PC-9 (cell line): ENCODE measurements around the gene CYBA. TPM values are rescaled to one million over a fixed set of nuclear protein-coding genes. Genes with fewer than 3 reads are reported as not detected.

Experiments
- BruUV-seq: library from RNA; stranded (reverse); fragments of 400-500 nt; replicated peaks from 2 replicates; lab custom pipeline; 2021; lab: Mats Ljungman, UMichigan
- CTCF ChIA-PET: fragments of 300-600 bp; sonication (Branson Sonifier 250); formaldehyde crosslinking; loops from one replicate; lab custom pipeline; 2022; ENCODE audit warnings: antibody characterized with exemption; lab: Charles Lee
- POLR2A ChIA-PET: fragments of 300-600 bp; sonication (Branson Sonifier 250); formaldehyde crosslinking; loops from one replicate; lab custom pipeline; 2022; ENCODE audit warnings: antibody characterized with exemption; ENCODE audit not compliant: unreplicated experiment; lab: Charles Lee
- DNase-seq, 2 experiments: peaks; one replicate each; pipeline versions ENCODE4 v3.0.0 to v3.0.0-alpha.2; 2015 to 2022; ENCODE audit warnings: mixed read lengths in 1 of 2
- H2AFZ ChIP-seq: fragments of 200-600 bp; sonication (generic); 2 replicates; pipeline ENCODE4 v1.8.1; 2017; ENCODE audit warnings: antibody characterized with exemption
- H3F3A ChIP-seq: fragments of 200-600 bp; sonication (generic); 2 replicates; pipeline ENCODE4 v1.8.1; 2017; ENCODE audit warnings: antibody characterized with exemption, mild to moderate bottlenecking, low read depth; ENCODE audit not compliant: insufficient read depth
- H3K27ac ChIP-seq: fragments of 200-600 bp; sonication (generic); 2 replicates; pipeline ENCODE4 v1.6.1; 2016; ENCODE audit warnings: mixed run types
- H3K27me3 ChIP-seq: fragments of 200-600 bp; sonication (generic); 2 replicates; pipeline ENCODE4 v1.6.1; 2016; ENCODE audit warnings: low read depth, mixed run types; ENCODE audit not compliant: insufficient read depth
- H3K36me3 ChIP-seq: fragments of 200-600 bp; sonication (generic); 2 replicates; pipeline ENCODE4 v1.6.1; 2016; ENCODE audit warnings: low read depth, mixed run types
- H3K4me1 ChIP-seq: fragments of 200-600 bp; sonication (generic); replicated peaks from 2 replicates; pipeline ENCODE4 v1.6.1; 2016; ENCODE audit warnings: mixed run types; ENCODE audit not compliant: insufficient read depth
- H3K4me2 ChIP-seq: fragments of 200-600 bp; sonication (generic); 2 replicates; pipeline ENCODE4 v1.6.1; 2017; ENCODE audit warnings: mixed run types
- H3K4me3 ChIP-seq: fragments of 200-600 bp; sonication (generic); 2 replicates; pipeline ENCODE4 v1.6.1; 2016; ENCODE audit warnings: mixed run types
- H3K79me2 ChIP-seq: fragments of 200-600 bp; sonication (generic); 2 replicates; pipeline ENCODE4 v1.6.1; 2017; ENCODE audit warnings: low read depth, mixed run types
- H3K9me2 ChIP-seq: fragments of 200-600 bp; sonication (generic); 2 replicates; pipeline ENCODE4 v1.8.1; 2017; ENCODE audit warnings: mild to moderate bottlenecking; ENCODE audit not compliant: insufficient read depth
- H3K9me3 ChIP-seq: fragments of 200-600 bp; sonication (generic); 2 replicates; pipeline ENCODE4 v1.8.1; 2016; ENCODE audit warnings: low read depth; ENCODE audit not compliant: insufficient read depth
- H4K20me1 ChIP-seq: fragments of 200-600 bp; sonication (generic); 2 replicates; pipeline ENCODE4 v1.8.1; 2017; ENCODE audit not compliant: insufficient read depth
- EZH2 ChIP-seq: fragments of 200-600 bp; sonication (generic); IDR thresholded peaks from 2 replicates; pipeline ENCODE4 v1.8.0; 2017; ENCODE audit warnings: antibody characterized with exemption, low read depth
- intact Hi-C: fragments of 100-400 bp; cut with micrococcal nuclease; formaldehyde crosslinking; loops from one replicate; pipeline ENCODE4 v1.10.0; 2022; ENCODE audit not compliant: unreplicated experiment
- total RNA-seq: library from RNA; stranded (reverse); gene quantifications from 2 replicates; pipeline ENCODE4 v1.2.3, GENCODE V29; 2021
- TF ChIP-seq, protein P1 (sequence below): fragments of 200-600 bp; sonication (generic); conservative IDR thresholded peaks from 2 replicates; pipeline ENCODE4 v1.6.1; 2017; ENCODE audit warnings: mixed run types, antibody characterized with exemption, mild to moderate bottlenecking, moderate library complexity

CYBA gene
- total RNA-seq, 1 experiment from 2014 or later = 8.0 TPM

- POLR2A ChIA-PET = interaction anchor here (0.5 to 0.7 kb wide), 5 partner anchors 9 to 988 kb away, joined by 3 to 6 read pairs (median 4); partner anchors contain the start of gene PIEZO1
- H3K79me2 ChIP-seq = peaks cover 29% of the 10 kb centered on the region
These were observed 12.2 kb upstream of the CYBA start, which contains the start of gene MVD for GRCh38 chr16:88662843-88663606. TSS of gene MVD (minus strand) at chr16:88663091. CDS start at chr16:88663080, 11 bp downstream.

DNA sequence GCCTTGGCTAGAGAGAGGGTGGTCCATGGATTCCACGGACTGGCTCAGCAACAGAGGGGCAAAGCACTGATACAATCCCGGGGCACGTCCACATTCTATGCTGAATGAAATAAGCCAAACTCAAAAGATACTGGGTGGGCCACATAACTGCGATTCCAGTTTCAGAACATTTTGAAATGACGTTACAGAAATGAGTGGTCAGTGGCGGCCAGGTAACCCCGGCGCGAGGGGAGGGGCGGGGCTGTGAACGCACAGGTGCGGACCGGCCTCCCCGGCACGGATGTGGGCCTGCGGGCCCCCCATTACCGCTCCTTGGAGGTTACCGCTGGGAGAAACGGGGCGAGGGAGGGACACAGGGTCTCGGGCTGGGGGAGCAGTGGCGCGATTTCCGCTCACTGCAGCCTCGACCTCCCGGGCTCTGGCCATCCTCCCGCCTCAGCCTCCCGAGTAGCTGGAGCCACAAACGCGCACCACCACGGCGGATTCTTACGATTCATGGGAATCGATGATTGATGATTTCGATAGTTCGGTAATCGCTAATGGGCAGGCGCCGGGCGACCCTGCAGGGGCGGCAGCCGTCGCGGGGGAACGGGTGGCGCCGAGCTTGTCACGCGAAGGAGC lies 11.5 kb upstream of the CYBA start:
- TF ChIP-seq, protein P1, sequence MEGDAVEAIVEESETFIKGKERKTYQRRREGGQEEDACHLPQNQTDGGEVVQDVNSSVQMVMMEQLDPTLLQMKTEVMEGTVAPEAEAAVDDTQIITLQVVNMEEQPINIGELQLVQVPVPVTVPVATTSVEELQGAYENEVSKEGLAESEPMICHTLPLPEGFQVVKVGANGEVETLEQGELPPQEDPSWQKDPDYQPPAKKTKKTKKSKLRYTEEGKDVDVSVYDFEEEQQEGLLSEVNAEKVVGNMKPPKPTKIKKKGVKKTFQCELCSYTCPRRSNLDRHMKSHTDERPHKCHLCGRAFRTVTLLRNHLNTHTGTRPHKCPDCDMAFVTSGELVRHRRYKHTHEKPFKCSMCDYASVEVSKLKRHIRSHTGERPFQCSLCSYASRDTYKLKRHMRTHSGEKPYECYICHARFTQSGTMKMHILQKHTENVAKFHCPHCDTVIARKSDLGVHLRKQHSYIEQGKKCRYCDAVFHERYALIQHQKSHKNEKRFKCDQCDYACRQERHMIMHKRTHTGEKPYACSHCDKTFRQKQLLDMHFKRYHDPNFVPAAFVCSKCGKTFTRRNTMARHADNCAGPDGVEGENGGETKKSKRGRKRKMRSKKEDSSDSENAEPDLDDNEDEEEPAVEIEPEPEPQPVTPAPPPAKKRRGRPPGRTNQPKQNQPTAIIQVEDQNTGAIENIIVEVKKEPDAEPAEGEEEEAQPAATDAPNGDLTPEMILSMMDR = no peak
- no peak for TF ChIP-seq EZH2
- DNase-seq = no peak
- ChIA-PET CTCF (no interaction called here), POLR2A (interaction anchor here (0.5 to 0.7 kb wide), 4 partner anchors 8 to 132 kb away, joined by 3 to 4 read pairs (median 4); partner anchors contain the start of gene PIEZO1)
- TSS peak; percentile 56 for BruUV-seq
- H3K4me1 ChIP-seq = peaks cover 9% of the 10 kb centered on the region
- H2AFZ ChIP-seq = peak overlapping the region; percentile 94
- peak overlapping the region; percentile 98 for H3K4me2 ChIP-seq
- H4K20me1 ChIP-seq = no peaks in the 10 kb centered on the region; the same call in 1 of the 2 replicates
- H3K9me2 ChIP-seq = no peaks in the 10 kb centered on the region
- no peaks in the 10 kb centered on the region for H3K36me3 ChIP-seq
- peaks cover 29% of the 10 kb centered on the region for H3K79me2 ChIP-seq
- intact Hi-C loops = loop anchor here (5.0 kb wide), 1 partner anchor 95 kb away; no protein-coding TSS in a partner anchor
- peak overlapping the region; percentile 90 for H3K4me3 ChIP-seq
- peaks cover 19% of the 10 kb centered on the region; the same call in 1 of the 2 replicates for H3F3A ChIP-seq
- peak overlapping the region; percentile 13; the same call in 1 of the 2 replicates for H3K27ac ChIP-seq
- no peaks in the 10 kb centered on the region for H3K27me3 ChIP-seq
- H3K9me3 ChIP-seq = no peaks in the 10 kb centered on the region

More at GRCh38 chr16:88662843-88663606, 12.2 kb upstream of the CYBA start, which contains the start of gene MVD:
- BruUV-seq = no TSS peak
- CTCF ChIA-PET = no interaction called here
- H3K4me2 ChIP-seq = peak within 1 kb of the TSS; percentile 98
- DNase-seq = peak; percentile 92 to 99
- H3K4me3 ChIP-seq = peak within 1 kb of the TSS; percentile 90
- no peaks in the 10 kb centered on the region for H3K9me2 ChIP-seq
- peak within 1 kb of the TSS; percentile 97 for H2AFZ ChIP-seq
- no peaks in the 10 kb centered on the region for H3K9me3 ChIP-seq
- no peaks in the 10 kb centered on the region; the same call in 1 of the 2 replicates for H4K20me1 ChIP-seq
- peak within 1 kb of the TSS; percentile 13; the same call in 1 of the 2 replicates for H3K27ac ChIP-seq
- intact Hi-C loops = loop anchor here (5.0 kb wide), 1 partner anchor 94 kb away; no protein-coding TSS in a partner anchor
- peaks cover 19% of the 10 kb centered on the region; the same call in 1 of the 2 replicates for H3F3A ChIP-seq
- H3K27me3 ChIP-seq = no peaks in the 10 kb centered on the region
- H3K36me3 ChIP-seq = no peaks in the 10 kb centered on the region
- TF ChIP-seq EZH2 = no peak
- TF ChIP-seq, protein P1 = no peak
- peaks cover 9% of the 10 kb centered on the region for H3K4me1 ChIP-seq

- Histone ChIP-seq H3K9me2 (no peaks in the 10 kb centered on the region), H4K20me1 (no peaks in the 10 kb centered on the region; the same call in 1 of the 2 replicates), H3K4me1 (peaks cover 9% of the 10 kb centered on the region), H3K36me3 (no peaks in the 10 kb centered on the region), H3K79me2 (peaks cover 29% of the 10 kb centered on the region), H3K4me3 (no peak overlapping the region), H3F3A (peaks cover 16% of the 10 kb centered on the region; the same call in 1 of the 2 replicates), H3K27ac (no peak overlapping the region), H3K27me3 (no peaks in the 10 kb centered on the region), H3K4me2 (no peak overlapping the region), H2AFZ (no peak overlapping the region), H3K9me3 (no peaks in the 10 kb centered on the region)
- no peak for DNase-seq
- ChIA-PET POLR2A (no interaction called here), CTCF (no interaction called here)
- intact Hi-C loops = loop anchor here (5.0 kb wide), 1 partner anchor 96 kb away; no protein-coding TSS in a partner anchor
- TF ChIP-seq, protein P1 = no peak
- TF ChIP-seq EZH2 = no peak
- no TSS peak for BruUV-seq
These were observed 10.6 kb upstream of the CYBA start for GRCh38 chr16:88661468-88661867.
